GM12891 (cell line): ENCODE data around the gene KLB.

Experiments
- POLR2A ChIP-seq: IDR thresholded peaks from 2 replicates; pipeline ENCODE4 v1.6.1; 2011; ENCODE audit warnings: low read depth, low read length, control low read depth
- POLR2AphosphoS5 ChIP-seq: IDR thresholded peaks from 2 replicates; pipeline ENCODE4 v1.6.1; 2011; ENCODE audit warnings: low read depth, low read length, control low read depth
- POU2F2 ChIP-seq: IDR thresholded peaks from 2 replicates; pipeline ENCODE4 v1.6.1; 2011; ENCODE audit warnings: low read depth, mild to moderate bottlenecking, control low read depth, low read length, moderate library complexity
- TAF1 ChIP-seq: IDR thresholded peaks from 2 replicates; pipeline ENCODE4 v1.6.1; 2011; ENCODE audit warnings: low read depth, low read length, control low read depth

GRCh38 chr4:39456946-39457763 is 50.4 kb downstream of the KLB start:
- TF ChIP-seq POLR2A = no peak
- TF ChIP-seq POLR2AphosphoS5 = no peak; the same call in 1 of the 2 replicates
- no peak for TF ChIP-seq POU2F2
- TF ChIP-seq TAF1 = no peak
